Adrenal gland (tissue), 5 donors: ENCODE results near the gene PIGU.

ENCODE experiments used
- POLR2A ChIP-seq, 2 donors: fragments of 450-650 bp; IDR thresholded peaks; one replicate each; pipeline ENCODE4 v1.6.1; 2017; ENCODE audit warnings: antibody characterized with exemption in 2 of 2, mild to moderate bottlenecking in 2 of 2, moderate library complexity in 1 of 2
- TF ChIP-seq, protein P1 (sequence below), 6 experiments: fragments of 450-650 bp in 4 of 6; fragments of 200-600 bp in 2 of 6; sonication (generic) in 1 of 6; IDR thresholded peaks; 1 replicate in 5 of 6; 2 replicates in 1 of 6; pipeline versions ENCODE4 v1.5.1 to v1.8.0; 2016 to 2021; ENCODE audit warnings: antibody characterized with exemption in 6 of 6, mild to moderate bottlenecking in 2 of 6, moderate library complexity in 1 of 6
- donor health status: DM: no; HTN: no; CAD: no.

DNA sequence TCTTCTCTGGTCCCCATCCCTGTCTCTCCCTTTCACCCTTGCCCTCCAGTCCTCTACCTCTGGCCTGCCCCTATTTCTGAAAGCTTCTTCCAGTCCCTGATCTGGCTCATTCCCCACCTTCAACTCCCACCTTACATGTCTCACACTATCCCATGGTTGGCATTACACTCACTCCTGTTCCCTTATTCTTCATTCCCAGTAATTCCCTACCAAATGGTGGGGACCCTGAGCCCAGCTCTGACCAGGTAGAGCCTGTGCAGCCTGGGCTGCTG is 33.6 kb upstream of the PIGU start:
- TF ChIP-seq, protein P1, sequence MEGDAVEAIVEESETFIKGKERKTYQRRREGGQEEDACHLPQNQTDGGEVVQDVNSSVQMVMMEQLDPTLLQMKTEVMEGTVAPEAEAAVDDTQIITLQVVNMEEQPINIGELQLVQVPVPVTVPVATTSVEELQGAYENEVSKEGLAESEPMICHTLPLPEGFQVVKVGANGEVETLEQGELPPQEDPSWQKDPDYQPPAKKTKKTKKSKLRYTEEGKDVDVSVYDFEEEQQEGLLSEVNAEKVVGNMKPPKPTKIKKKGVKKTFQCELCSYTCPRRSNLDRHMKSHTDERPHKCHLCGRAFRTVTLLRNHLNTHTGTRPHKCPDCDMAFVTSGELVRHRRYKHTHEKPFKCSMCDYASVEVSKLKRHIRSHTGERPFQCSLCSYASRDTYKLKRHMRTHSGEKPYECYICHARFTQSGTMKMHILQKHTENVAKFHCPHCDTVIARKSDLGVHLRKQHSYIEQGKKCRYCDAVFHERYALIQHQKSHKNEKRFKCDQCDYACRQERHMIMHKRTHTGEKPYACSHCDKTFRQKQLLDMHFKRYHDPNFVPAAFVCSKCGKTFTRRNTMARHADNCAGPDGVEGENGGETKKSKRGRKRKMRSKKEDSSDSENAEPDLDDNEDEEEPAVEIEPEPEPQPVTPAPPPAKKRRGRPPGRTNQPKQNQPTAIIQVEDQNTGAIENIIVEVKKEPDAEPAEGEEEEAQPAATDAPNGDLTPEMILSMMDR (IDR thresholded peaks at IDR 0.05): no peak
- no peak for TF ChIP-seq POLR2A (IDR thresholded peaks at IDR 0.05)
